ENCODE measurements around the gene PAM. TPM values are rescaled to one million over a fixed set of nuclear protein-coding genes. Genes with fewer than 3 reads are reported as not detected.

The PAM gene
- total and polyA plus RNA-seq, 2 donors (not counting 3 experiments of a cell fraction or from before 2014, with no cell fraction given), result 118 to 176 TPM

DNA sequence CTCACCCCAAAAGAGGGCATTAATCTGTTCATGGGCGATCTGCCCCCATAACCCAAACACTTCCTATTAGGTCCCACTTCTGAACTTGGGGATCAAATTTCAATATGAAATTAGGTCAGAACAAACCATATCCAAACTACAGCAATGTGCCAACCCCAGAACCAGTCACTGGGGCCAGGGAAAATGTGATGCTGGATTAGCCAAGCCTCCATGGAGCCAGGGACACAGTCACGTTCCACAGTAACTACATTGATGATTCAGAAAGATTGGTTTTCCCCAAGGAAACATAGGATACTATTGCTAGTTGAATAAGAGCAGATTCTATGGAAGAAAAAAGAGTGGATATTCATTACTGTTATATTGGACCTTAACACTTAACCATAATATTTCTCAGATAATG, 280.6 kb downstream of the PAM start:
- dilution Hi-C loops (cut with MboI; ENCODE audit: extremely low pct_ligation_motif_present, low sequenced_read_pairs), result no loop called here

More for the DNA sequence above, 280.6 kb downstream of the PAM start:
- ChIA-PET POLR2A (no interaction called here), CTCF (interaction anchor here (1.0 to 1.6 kb wide), 3 partner anchors 10 to 354 kb away, joined by 3 to 13 read pairs (median 6); no protein-coding TSS in a partner anchor)
- Histone ChIP-seq H3K9ac (replicated peaks; ENCODE audit: extremely low read depth, insufficient read depth, low read length) (no peak overlapping the region), H3K4me3 (replicated peaks in 1 of 3; ENCODE audit: insufficient read depth in 1 of 3, low read depth in 1 of 3, low read length in 3 of 3) (no peak overlapping the region), H4K20me1 (replicated peaks; ENCODE audit: control insufficient read depth, extremely low read depth, insufficient read depth, low read length) (no peaks in the 10 kb centered on the region), H3K9me1 (replicated peaks; ENCODE audit: control insufficient read depth, extremely low read depth, insufficient read depth, low read length) (no peaks in the 10 kb centered on the region), H3K36me3 (ENCODE audit: control insufficient read depth in 2 of 2, extremely low read depth in 1 of 2, insufficient read depth in 2 of 2, low read length in 2 of 2) (peaks cover 0 to 2% of the 10 kb centered on the region in 2 experiments), H3K4me1 (ENCODE audit: control insufficient read depth, extremely low read depth, insufficient read depth, low read length) (no peaks in the 10 kb centered on the region), H3K4me2 (ENCODE audit: insufficient read depth, low read length) (no peak overlapping the region), H3K27ac (ENCODE audit: insufficient read depth, low read depth, low read length) (no peak overlapping the region), H2AFZ (ENCODE audit: low read depth, low read length) (no peak overlapping the region), H3K79me2 (ENCODE audit: control insufficient read depth, insufficient read depth, low read length) (no peaks in the 10 kb centered on the region), H3K9me3 (replicated peaks; ENCODE audit: control insufficient read depth, insufficient read depth, low read length) (no peaks in the 10 kb centered on the region), H3K27me3 (ENCODE audit: control insufficient read depth in 2 of 2, insufficient read depth in 2 of 2, low read length in 2 of 2) (no peaks in the 10 kb centered on the region)
- no peak for TF ChIP-seq EZH2 (IDR thresholded peaks at IDR 0.05; ENCODE audit: borderline replicate concordance, low read depth, low read length, severe bottlenecking)
- no peak for TF ChIP-seq MYC (IDR thresholded peaks at IDR 0.05; ENCODE audit: low read depth, low read length)
- TF ChIP-seq, protein P1, sequence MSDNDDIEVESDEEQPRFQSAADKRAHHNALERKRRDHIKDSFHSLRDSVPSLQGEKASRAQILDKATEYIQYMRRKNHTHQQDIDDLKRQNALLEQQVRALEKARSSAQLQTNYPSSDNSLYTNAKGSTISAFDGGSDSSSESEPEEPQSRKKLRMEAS (IDR thresholded peaks at IDR 0.05; ENCODE audit: insufficient read depth, insufficient read length), result no peak
- no peak for TF ChIP-seq POLR2AphosphoS5 (IDR thresholded peaks at IDR 0.05; ENCODE audit: insufficient read depth, low read depth, low read length)
- no peak for TF ChIP-seq GATA2 (IDR thresholded peaks at IDR 0.05; ENCODE audit: insufficient read depth, insufficient read length, low read depth, low read length)
- no peak for TF ChIP-seq FOS (IDR thresholded peaks at IDR 0.05; ENCODE audit: borderline replicate concordance, insufficient read depth, low read length)
- TF ChIP-seq, protein P2, sequence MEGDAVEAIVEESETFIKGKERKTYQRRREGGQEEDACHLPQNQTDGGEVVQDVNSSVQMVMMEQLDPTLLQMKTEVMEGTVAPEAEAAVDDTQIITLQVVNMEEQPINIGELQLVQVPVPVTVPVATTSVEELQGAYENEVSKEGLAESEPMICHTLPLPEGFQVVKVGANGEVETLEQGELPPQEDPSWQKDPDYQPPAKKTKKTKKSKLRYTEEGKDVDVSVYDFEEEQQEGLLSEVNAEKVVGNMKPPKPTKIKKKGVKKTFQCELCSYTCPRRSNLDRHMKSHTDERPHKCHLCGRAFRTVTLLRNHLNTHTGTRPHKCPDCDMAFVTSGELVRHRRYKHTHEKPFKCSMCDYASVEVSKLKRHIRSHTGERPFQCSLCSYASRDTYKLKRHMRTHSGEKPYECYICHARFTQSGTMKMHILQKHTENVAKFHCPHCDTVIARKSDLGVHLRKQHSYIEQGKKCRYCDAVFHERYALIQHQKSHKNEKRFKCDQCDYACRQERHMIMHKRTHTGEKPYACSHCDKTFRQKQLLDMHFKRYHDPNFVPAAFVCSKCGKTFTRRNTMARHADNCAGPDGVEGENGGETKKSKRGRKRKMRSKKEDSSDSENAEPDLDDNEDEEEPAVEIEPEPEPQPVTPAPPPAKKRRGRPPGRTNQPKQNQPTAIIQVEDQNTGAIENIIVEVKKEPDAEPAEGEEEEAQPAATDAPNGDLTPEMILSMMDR (IDR thresholded peaks at IDR 0.05; ENCODE audit: extremely low read depth in 1 of 2, insufficient read depth in 1 of 2, low read depth in 1 of 2, low read length in 2 of 2), result no peak
- TF ChIP-seq JUN (IDR thresholded peaks at IDR 0.05; ENCODE audit: borderline replicate concordance, insufficient read depth, insufficient read length, low read depth), result no peak
- TF ChIP-seq POLR2A (IDR thresholded peaks at IDR 0.05; ENCODE audit: low read depth, low read length), result no peak
- DNase-seq (ENCODE audit: low read depth, low spot score) (no peak), FAIRE-seq (no peak)
- BruUV-seq (replicated peaks), result no TSS peak
- intact Hi-C loops (cut with micrococcal nuclease), result no loop called here
